Endothelial cell (in vitro differentiated cells): ENCODE results near the gene PSMD2. TPM values are rescaled to one million over a fixed set of nuclear protein-coding genes. Genes with fewer than 3 reads are reported as not detected.

Source experiments
- DNase-seq: peaks from one replicate; pipeline ENCODE4 v3.0.0; 2021; ENCODE audit warnings: low spot score
- H3K27ac Mint-ChIP-seq: one replicate; pipeline ENCODE4 v1.8.0; 2021; ENCODE audit warnings: mixed read lengths, inconsistent platforms; ENCODE audit not compliant: unreplicated experiment
- H3K27me3 Mint-ChIP-seq: one replicate; pipeline ENCODE4 v1.8.0; 2021; ENCODE audit warnings: mild to moderate bottlenecking, moderate library complexity, mixed read lengths, inconsistent platforms; ENCODE audit not compliant: unreplicated experiment
- H3K36me3 Mint-ChIP-seq: one replicate; pipeline ENCODE4 v1.8.0; 2021; ENCODE audit warnings: mild to moderate bottlenecking, low read depth, mixed read lengths, inconsistent platforms; ENCODE audit not compliant: unreplicated experiment
- H3K4me1 Mint-ChIP-seq: one replicate; pipeline ENCODE4 v1.8.0; 2021; ENCODE audit warnings: mild to moderate bottlenecking, mixed read lengths, inconsistent platforms; ENCODE audit not compliant: unreplicated experiment
- H3K4me3 Mint-ChIP-seq: one replicate; pipeline ENCODE4 v1.8.0; 2021; ENCODE audit warnings: mild to moderate bottlenecking, mixed read lengths, inconsistent platforms; ENCODE audit not compliant: unreplicated experiment
- H3K9me3 Mint-ChIP-seq: one replicate; pipeline ENCODE4 v1.8.0; 2021; ENCODE audit warnings: mixed read lengths, inconsistent platforms; ENCODE audit not compliant: unreplicated experiment
- CTCF ChIP-seq: fragments of 200-600 bp; sonication (generic); IDR thresholded peaks from one replicate; pipeline ENCODE4 v1.5.0; 2021; ENCODE audit warnings: antibody characterized with exemption; ENCODE audit not compliant: unreplicated experiment
- total RNA-seq: library from RNA; stranded (reverse); fragmentation: NEBNext Ultra II Directional; extraction: Animal tissue kit (Norgen Biotek cat#: 25700); gene quantifications from one replicate; pipeline ENCODE4 v1.2.1, GENCODE V29; 2021; ENCODE audit not compliant: unreplicated experiment

Gene PSMD2
- total RNA-seq, 1 donor from 2014 or later, result 292 TPM

GRCh38 chr3:184354121-184354728, 55.2 kb downstream of the PSMD2 start:
- Mint-ChIP-seq H3K9me3 (no peaks in the 10 kb centered on the region), H3K36me3 (peaks cover 10% of the 10 kb centered on the region), H3K4me3 (no peak overlapping the region), H3K4me1 (no peaks in the 10 kb centered on the region), H3K27ac (no peak overlapping the region), H3K27me3 (no peaks in the 10 kb centered on the region)
- peak; percentile 74 for DNase-seq
- peak; percentile 72 for TF ChIP-seq CTCF

GRCh38 chr3:184354754-184355153, 55.7 kb downstream of the PSMD2 start:
- Mint-ChIP-seq H3K4me1 (no peaks in the 10 kb centered on the region), H3K36me3 (peaks cover 9% of the 10 kb centered on the region), H3K27me3 (no peaks in the 10 kb centered on the region), H3K9me3 (no peaks in the 10 kb centered on the region), H3K4me3 (no peak overlapping the region), H3K27ac (no peak overlapping the region)
- TF ChIP-seq CTCF, result no peak
- DNase-seq, result no peak

GRCh38 chr3:184355261-184356040, 56.4 kb downstream of the PSMD2 start:
- DNase-seq, result no peak
- Mint-ChIP-seq H3K27me3 (no peaks in the 10 kb centered on the region), H3K4me1 (no peaks in the 10 kb centered on the region), H3K27ac (no peak overlapping the region), H3K4me3 (no peak overlapping the region), H3K9me3 (no peaks in the 10 kb centered on the region), H3K36me3 (peaks cover 5% of the 10 kb centered on the region)
- TF ChIP-seq CTCF, result no peak

GRCh38 chr3:184357248-184358123, 58.4 kb downstream of the PSMD2 start:
- no peak for TF ChIP-seq CTCF
- Mint-ChIP-seq H3K4me1 (peaks cover 3% of the 10 kb centered on the region), H3K36me3 (peaks cover 5% of the 10 kb centered on the region), H3K9me3 (no peaks in the 10 kb centered on the region), H3K27ac (no peak overlapping the region), H3K27me3 (peaks cover 5% of the 10 kb centered on the region), H3K4me3 (no peak overlapping the region)
- DNase-seq, result no peak
